Kidney (tissue), 14 donors: ENCODE data around the gene SPAG7. TPM values are rescaled to one million over a fixed set of nuclear protein-coding genes. Genes with fewer than 3 reads are reported as not detected.

Experiments used
- DNase-seq, 5 donors: peaks; one replicate each; pipeline ENCODE4 v3.0.0-alpha.2; 2013 to 2020
- FAIRE-seq: peaks from 2 replicates; lab custom pipeline; 2012; peaks lifted over from hg19 to GRCh38; lab: Jason Lieb, UNC
- H3K27ac ChIP-seq, 2 donors: one replicate each; pipeline ENCODE4 v1.7.0; 2013; ENCODE audit warnings: low read depth in 2 of 2, low read length in 2 of 2, inconsistent platforms in 1 of 2
- H3K27me3 ChIP-seq: one replicate; pipeline ENCODE4 v1.7.1; 2013; ENCODE audit warnings: low read length, inconsistent platforms; ENCODE audit not compliant: control insufficient read depth, insufficient read depth
- H3K36me3 ChIP-seq, 3 donors: one replicate each; pipeline versions ENCODE4 v1.7.0 to v1.7.1; 2013; ENCODE audit warnings: low read length in 3 of 3, control low read depth in 1 of 3, inconsistent platforms in 1 of 3; ENCODE audit not compliant: insufficient read depth in 3 of 3, control insufficient read depth in 2 of 3
- H3K4me1 ChIP-seq, 3 donors: one replicate each; pipeline versions ENCODE4 v1.7.0 to v1.7.1; 2013; ENCODE audit warnings: low read length in 3 of 3, inconsistent platforms in 1 of 3, low read depth in 1 of 3; ENCODE audit not compliant: control insufficient read depth in 2 of 3, insufficient read depth in 2 of 3
- H3K4me3 ChIP-seq, 3 donors: one replicate each; pipeline versions ENCODE4 v1.7.0 to v1.8.1; 2013; ENCODE audit warnings: low read length in 3 of 3, control low read depth in 1 of 3, inconsistent platforms in 1 of 3
- H3K9ac ChIP-seq, 3 donors: one replicate each; pipeline versions ENCODE4 v1.7.0 to v1.7.1; 2013; ENCODE audit warnings: low read length in 3 of 3, control low read depth in 1 of 3, inconsistent platforms in 1 of 3
- H3K9me3 ChIP-seq, 3 donors: one replicate each; pipeline versions ENCODE4 v1.7.0 to v1.7.1; 2013; ENCODE audit warnings: low read length in 3 of 3, control low read depth in 1 of 3, inconsistent platforms in 1 of 3; ENCODE audit not compliant: control insufficient read depth in 2 of 3, insufficient read depth in 1 of 3
- CTCF ChIP-seq: IDR thresholded peaks from 3 replicates; pipeline ENCODE4 v1.5.1; 2012; ENCODE audit warnings: mild to moderate bottlenecking, moderate library complexity, borderline replicate concordance; ENCODE audit not compliant: insufficient read depth; ENCODE audit errors: extremely low read depth
- intact Hi-C: fragments of 100-400 bp; cut with DNase I; formaldehyde crosslinking; loops from one replicate; pipeline ENCODE4 v1.11.1; 2022
- polyA plus RNA-seq: library from polyadenylated mRNA; stranded (reverse); fragments of 350-450 nt; fragmentation: Illumina TruSeq; extraction: RNeasy Lipid Tissue Mini Kit (QIAGEN cat#74804); gene quantifications from one replicate; pipeline ENCODE4 v1.2.3, GENCODE V29; 2014; ENCODE audit warnings: low read depth, low replicate concordance; ENCODE audit not compliant: insufficient read depth
- total RNA-seq: library from RNA; stranded (reverse); fragmentation: NEBNext Ultra II Directional; extraction: Animal tissue kit (Norgen Biotek cat#: 25700); gene quantifications from one replicate; pipeline ENCODE4 v1.2.1, GENCODE V29; 2021
- donor health status: control.
- donor health status: control.
- donor health status: control.
- donor health status: control.
- donor health status: control.
- donor health status: DM: yes; HTN: yes; CAD: no.
- donor health status: Normal renal cell carcinoma (clear cell type).

The SPAG7 gene
- total and polyA plus RNA-seq, 2 donors from 2014 or later, result 73.6 to 157 TPM

- Histone ChIP-seq H3K27me3 (no peaks in the 10 kb centered on the region), H3K36me3 (peaks cover 6 to 17% (median 9%) of the 10 kb centered on the region in 3 donors), H3K9ac (peak overlapping the region; percentile 51 to 79 (median 66)), H3K4me3 (peak overlapping the region; percentile 68 to 95 (median 85)), H3K4me1 (peaks cover 0 to 29% (median 14%) of the 10 kb centered on the region in 3 donors), H3K27ac (peak overlapping the region; percentile 97 to 98), H3K9me3 (no peaks in the 10 kb centered on the region)
- intact Hi-C loops, result no loop called here
- no peak for TF ChIP-seq CTCF
- FAIRE-seq (no peak), DNase-seq (peak; percentile 89 to 97 (median 94))
Measured at GRCh38 chr17:4948931-4949320, 18.7 kb downstream of the SPAG7 start.

DNA sequence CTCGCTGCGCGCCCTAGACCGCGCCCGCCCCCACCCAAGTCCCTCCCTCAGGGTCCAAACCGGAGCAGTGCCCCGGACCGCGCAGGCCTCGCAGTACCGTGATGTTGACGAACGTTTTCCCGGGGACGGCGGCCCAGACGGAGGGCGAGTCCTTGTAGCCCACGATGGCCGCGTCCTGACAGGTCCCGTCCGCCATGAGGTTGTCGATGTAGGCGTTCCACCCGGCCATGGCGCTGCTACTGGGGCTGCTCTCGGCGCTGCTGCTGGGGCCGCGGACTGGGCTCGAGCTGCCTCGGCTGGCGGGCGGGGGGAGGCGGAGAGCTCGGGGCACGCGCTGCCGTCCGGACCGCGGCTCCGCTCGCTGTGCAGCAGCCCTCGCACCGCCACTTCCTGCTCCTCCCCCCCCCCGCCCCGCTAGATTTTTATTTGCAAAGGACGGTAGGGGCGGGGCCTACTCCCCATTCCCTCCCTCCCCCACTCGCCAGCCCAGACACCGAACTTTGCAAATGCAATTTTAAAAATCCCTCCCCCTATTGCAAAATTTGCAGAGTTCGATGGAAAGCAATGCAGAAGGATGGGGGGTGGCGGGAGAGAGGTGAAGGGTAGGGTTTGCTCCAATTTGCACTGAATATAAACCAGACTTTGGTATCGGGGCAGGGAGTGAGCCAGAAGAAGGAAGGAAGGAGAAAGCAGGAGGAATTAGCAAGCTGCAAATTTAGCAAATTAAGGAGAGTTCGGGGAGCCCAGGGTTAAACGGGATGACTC lies 19.3 kb downstream of the SPAG7 start, which contains the start of gene PFN1:
TSS of gene PFN1 (minus strand) at position 365 of the 765 bp plus-strand sequence. CDS start at position 229, 136 bp downstream.
- Histone ChIP-seq H3K27ac (peak within 1 kb of the TSS; percentile 97 to 98), H3K9ac (peak within 1 kb of the TSS; percentile 72 to 87 (median 86)), H3K9me3 (no peaks in the 10 kb centered on the region), H3K27me3 (no peaks in the 10 kb centered on the region), H3K36me3 (peaks cover 6 to 21% (median 11%) of the 10 kb centered on the region in 3 donors), H3K4me3 (peak within 1 kb of the TSS; percentile 83 to 95 (median 85)), H3K4me1 (peaks cover 0 to 29% (median 14%) of the 10 kb centered on the region in 3 donors)
- intact Hi-C loops, result no loop called here
- FAIRE-seq (no peak), DNase-seq (peak; percentile 90 to 96 (median 94))
- no peak for TF ChIP-seq CTCF

- DNase-seq, result peak; percentile 72 to 91 (median 87)
- Histone ChIP-seq H3K36me3 (peaks cover 6 to 26% (median 18%) of the 10 kb centered on the region in 3 donors), H3K9me3 (no peaks in the 10 kb centered on the region), H3K4me1 (peaks cover 0 to 32% (median 14%) of the 10 kb centered on the region in 3 donors), H3K9ac (peak overlapping the region; percentile 72 to 87 (median 86)), H3K27me3 (no peaks in the 10 kb centered on the region), H3K4me3 (peak overlapping the region; percentile 77 to 95 (median 83)), H3K27ac (peak overlapping the region; percentile 97 to 98)
- TF ChIP-seq CTCF, result no peak
- FAIRE-seq, result no peak
- intact Hi-C loops, result no loop called here
Measured at GRCh38 chr17:4947411-4948165, 20.0 kb downstream of the SPAG7 start.
